ENCODE measurements around the gene CITED2. TPM values are rescaled to one million over a fixed set of nuclear protein-coding genes. Genes with fewer than 3 reads are reported as not detected.

CITED2 gene
- total RNA-seq, 1 experiment from 2014 or later = 63.4 TPM

DNA sequence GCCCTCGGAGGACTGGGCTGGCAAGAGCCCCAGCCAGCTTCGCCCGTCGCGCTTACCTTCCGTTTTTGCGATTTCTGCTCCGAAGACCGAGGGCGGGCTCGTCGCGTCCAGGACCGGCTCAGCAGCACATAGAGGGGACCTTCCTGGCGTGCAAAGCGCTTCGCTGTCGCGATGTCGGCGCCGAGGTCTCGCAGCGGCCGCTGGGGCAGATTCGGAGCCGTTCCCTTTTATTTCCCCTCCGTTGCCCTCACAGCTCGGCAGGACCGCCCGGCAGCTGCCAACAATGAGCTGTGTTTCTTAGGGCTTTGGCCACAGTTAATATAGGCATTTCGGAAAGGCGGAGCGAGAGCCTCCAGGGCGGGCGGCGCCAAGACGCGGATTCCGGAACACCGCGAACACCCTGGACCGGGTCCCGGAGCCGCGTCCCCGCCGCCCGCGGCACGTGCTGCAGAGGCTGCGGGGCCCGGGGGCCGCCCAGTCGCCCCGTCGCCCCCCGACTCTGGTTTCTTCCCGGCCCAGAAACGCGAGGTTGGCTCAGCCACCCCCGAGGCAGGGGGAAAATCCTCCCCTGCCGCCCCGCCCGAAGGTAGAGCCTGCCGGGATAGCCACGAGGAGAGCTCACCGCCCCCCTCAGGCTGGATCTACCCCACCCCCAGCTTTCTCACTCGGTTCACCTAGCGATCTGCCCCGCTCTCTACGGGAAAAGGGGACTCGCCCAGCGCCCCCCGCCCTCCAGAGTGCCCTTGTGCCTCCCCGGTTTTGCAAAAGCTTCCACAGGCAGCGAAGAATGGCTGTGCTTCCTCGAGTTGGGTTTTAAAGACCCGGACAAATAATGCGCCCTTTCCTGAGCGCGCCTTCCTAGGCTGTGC, at the start of gene CITED2 (continued):
- TF ChIP-seq, protein P1, sequence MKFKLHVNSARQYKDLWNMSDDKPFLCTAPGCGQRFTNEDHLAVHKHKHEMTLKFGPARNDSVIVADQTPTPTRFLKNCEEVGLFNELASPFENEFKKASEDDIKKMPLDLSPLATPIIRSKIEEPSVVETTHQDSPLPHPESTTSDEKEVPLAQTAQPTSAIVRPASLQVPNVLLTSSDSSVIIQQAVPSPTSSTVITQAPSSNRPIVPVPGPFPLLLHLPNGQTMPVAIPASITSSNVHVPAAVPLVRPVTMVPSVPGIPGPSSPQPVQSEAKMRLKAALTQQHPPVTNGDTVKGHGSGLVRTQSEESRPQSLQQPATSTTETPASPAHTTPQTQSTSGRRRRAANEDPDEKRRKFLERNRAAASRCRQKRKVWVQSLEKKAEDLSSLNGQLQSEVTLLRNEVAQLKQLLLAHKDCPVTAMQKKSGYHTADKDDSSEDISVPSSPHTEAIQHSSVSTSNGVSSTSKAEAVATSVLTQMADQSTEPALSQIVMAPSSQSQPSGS (CRISPR knock-in tag; IDR thresholded peaks at IDR 0.05; ENCODE audit: borderline replicate concordance, low read depth) = no peak
- 0 out of 2 replicates have a peak, but pooled peaks have one; percentile 59 for TF ChIP-seq RORB (CRISPR knock-in tag; IDR thresholded peaks at IDR 0.05)
- TF ChIP-seq, protein P2, sequence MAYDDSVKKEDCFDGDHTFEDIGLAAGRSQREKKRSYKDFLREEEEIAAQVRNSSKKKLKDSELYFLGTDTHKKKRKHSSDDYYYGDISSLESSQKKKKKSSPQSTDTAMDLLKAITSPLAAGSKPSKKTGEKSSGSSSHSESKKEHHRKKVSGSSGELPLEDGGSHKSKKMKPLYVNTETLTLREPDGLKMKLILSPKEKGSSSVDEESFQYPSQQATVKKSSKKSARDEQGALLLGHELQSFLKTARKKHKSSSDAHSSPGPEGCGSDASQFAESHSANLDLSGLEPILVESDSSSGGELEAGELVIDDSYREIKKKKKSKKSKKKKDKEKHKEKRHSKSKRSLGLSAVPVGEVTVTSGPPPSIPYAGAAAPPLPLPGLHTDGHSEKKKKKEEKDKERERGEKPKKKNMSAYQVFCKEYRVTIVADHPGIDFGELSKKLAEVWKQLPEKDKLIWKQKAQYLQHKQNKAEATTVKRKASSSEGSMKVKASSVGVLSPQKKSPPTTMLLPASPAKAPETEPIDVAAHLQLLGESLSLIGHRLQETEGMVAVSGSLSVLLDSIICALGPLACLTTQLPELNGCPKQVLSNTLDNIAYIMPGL (CRISPR knock-in tag; IDR thresholded peaks at IDR 0.05) = peak; percentile 72; the same call in 1 of the 2 replicates
- TF ChIP-seq ZNF232 (CRISPR knock-in tag; IDR thresholded peaks at IDR 0.05) = peak; percentile 90
- TF ChIP-seq, protein P3, sequence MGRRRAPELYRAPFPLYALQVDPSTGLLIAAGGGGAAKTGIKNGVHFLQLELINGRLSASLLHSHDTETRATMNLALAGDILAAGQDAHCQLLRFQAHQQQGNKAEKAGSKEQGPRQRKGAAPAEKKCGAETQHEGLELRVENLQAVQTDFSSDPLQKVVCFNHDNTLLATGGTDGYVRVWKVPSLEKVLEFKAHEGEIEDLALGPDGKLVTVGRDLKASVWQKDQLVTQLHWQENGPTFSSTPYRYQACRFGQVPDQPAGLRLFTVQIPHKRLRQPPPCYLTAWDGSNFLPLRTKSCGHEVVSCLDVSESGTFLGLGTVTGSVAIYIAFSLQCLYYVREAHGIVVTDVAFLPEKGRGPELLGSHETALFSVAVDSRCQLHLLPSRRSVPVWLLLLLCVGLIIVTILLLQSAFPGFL (CRISPR knock-in tag; IDR thresholded peaks at IDR 0.05; ENCODE audit: borderline replicate concordance) = no peak; the same call in 1 of the 2 replicates
- TF ChIP-seq ZBTB21 (CRISPR knock-in tag; IDR thresholded peaks at IDR 0.05; ENCODE audit: borderline replicate concordance) = no peak
- TF ChIP-seq, protein P4, sequence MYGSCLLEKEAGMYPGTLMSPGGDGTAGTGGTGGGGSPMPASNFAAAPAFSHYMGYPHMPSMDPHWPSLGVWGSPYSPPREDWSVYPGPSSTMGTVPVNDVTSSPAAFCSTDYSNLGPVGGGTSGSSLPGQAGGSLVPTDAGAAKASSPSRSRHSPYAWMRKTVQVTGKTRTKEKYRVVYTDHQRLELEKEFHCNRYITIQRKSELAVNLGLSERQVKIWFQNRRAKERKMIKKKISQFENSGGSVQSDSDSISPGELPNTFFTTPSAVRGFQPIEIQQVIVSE (CRISPR knock-in tag; IDR thresholded peaks at IDR 0.05; ENCODE audit: borderline replicate concordance) = peak; percentile 35; the same call in 1 of the 2 replicates
- TF ChIP-seq, protein P5, sequence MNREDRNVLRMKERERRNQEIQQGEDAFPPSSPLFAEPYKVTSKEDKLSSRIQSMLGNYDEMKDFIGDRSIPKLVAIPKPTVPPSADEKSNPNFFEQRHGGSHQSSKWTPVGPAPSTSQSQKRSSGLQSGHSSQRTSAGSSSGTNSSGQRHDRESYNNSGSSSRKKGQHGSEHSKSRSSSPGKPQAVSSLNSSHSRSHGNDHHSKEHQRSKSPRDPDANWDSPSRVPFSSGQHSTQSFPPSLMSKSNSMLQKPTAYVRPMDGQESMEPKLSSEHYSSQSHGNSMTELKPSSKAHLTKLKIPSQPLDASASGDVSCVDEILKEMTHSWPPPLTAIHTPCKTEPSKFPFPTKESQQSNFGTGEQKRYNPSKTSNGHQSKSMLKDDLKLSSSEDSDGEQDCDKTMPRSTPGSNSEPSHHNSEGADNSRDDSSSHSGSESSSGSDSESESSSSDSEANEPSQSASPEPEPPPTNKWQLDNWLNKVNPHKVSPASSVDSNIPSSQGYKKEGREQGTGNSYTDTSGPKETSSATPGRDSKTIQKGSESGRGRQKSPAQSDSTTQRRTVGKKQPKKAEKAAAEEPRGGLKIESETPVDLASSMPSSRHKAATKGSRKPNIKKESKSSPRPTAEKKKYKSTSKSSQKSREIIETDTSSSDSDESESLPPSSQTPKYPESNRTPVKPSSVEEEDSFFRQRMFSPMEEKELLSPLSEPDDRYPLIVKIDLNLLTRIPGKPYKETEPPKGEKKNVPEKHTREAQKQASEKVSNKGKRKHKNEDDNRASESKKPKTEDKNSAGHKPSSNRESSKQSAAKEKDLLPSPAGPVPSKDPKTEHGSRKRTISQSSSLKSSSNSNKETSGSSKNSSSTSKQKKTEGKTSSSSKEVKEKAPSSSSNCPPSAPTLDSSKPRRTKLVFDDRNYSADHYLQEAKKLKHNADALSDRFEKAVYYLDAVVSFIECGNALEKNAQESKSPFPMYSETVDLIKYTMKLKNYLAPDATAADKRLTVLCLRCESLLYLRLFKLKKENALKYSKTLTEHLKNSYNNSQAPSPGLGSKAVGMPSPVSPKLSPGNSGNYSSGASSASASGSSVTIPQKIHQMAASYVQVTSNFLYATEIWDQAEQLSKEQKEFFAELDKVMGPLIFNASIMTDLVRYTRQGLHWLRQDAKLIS (CRISPR knock-in tag; IDR thresholded peaks at IDR 0.05; ENCODE audit: borderline replicate concordance) = peak; percentile 83; the same call in 1 of the 2 replicates
- no peak for TF ChIP-seq ZNF423 (CRISPR knock-in tag; IDR thresholded peaks at IDR 0.05)
- TF ChIP-seq, protein P6, sequence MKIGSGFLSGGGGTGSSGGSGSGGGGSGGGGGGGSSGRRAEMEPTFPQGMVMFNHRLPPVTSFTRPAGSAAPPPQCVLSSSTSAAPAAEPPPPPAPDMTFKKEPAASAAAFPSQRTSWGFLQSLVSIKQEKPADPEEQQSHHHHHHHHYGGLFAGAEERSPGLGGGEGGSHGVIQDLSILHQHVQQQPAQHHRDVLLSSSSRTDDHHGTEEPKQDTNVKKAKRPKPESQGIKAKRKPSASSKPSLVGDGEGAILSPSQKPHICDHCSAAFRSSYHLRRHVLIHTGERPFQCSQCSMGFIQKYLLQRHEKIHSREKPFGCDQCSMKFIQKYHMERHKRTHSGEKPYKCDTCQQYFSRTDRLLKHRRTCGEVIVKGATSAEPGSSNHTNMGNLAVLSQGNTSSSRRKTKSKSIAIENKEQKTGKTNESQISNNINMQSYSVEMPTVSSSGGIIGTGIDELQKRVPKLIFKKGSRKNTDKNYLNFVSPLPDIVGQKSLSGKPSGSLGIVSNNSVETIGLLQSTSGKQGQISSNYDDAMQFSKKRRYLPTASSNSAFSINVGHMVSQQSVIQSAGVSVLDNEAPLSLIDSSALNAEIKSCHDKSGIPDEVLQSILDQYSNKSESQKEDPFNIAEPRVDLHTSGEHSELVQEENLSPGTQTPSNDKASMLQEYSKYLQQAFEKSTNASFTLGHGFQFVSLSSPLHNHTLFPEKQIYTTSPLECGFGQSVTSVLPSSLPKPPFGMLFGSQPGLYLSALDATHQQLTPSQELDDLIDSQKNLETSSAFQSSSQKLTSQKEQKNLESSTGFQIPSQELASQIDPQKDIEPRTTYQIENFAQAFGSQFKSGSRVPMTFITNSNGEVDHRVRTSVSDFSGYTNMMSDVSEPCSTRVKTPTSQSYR (CRISPR knock-in tag; IDR thresholded peaks at IDR 0.05) = peak; percentile 43; the same call in 1 of the 2 replicates
- peak; percentile 72; the same call in 1 of the 2 replicates for TF ChIP-seq SMAD3 (CRISPR knock-in tag; IDR thresholded peaks at IDR 0.05; ENCODE audit: borderline replicate concordance)
- TF ChIP-seq, protein P7, sequence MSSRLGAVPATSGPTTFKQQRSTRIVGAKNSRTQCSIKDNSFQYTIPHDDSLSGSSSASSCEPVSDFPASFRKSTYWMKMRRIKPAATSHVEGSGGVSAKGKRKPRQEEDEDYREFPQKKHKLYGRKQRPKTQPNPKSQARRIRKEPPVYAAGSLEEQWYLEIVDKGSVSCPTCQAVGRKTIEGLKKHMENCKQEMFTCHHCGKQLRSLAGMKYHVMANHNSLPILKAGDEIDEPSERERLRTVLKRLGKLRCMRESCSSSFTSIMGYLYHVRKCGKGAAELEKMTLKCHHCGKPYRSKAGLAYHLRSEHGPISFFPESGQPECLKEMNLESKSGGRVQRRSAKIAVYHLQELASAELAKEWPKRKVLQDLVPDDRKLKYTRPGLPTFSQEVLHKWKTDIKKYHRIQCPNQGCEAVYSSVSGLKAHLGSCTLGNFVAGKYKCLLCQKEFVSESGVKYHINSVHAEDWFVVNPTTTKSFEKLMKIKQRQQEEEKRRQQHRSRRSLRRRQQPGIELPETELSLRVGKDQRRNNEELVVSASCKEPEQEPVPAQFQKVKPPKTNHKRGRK (CRISPR knock-in tag; IDR thresholded peaks at IDR 0.05; ENCODE audit: borderline replicate concordance) = no peak
- TF ChIP-seq TEAD1 (CRISPR knock-in tag; IDR thresholded peaks at IDR 0.05) = peak; percentile 89
- TF ChIP-seq, protein P8, sequence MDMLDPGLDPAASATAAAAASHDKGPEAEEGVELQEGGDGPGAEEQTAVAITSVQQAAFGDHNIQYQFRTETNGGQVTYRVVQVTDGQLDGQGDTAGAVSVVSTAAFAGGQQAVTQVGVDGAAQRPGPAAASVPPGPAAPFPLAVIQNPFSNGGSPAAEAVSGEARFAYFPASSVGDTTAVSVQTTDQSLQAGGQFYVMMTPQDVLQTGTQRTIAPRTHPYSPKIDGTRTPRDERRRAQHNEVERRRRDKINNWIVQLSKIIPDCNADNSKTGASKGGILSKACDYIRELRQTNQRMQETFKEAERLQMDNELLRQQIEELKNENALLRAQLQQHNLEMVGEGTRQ (CRISPR knock-in tag; IDR thresholded peaks at IDR 0.05) = peak; percentile 67
- TF ChIP-seq ZNF219 (CRISPR knock-in tag; IDR thresholded peaks at IDR 0.05; ENCODE audit: borderline replicate concordance) = no peak
- TF ChIP-seq, protein P9, sequence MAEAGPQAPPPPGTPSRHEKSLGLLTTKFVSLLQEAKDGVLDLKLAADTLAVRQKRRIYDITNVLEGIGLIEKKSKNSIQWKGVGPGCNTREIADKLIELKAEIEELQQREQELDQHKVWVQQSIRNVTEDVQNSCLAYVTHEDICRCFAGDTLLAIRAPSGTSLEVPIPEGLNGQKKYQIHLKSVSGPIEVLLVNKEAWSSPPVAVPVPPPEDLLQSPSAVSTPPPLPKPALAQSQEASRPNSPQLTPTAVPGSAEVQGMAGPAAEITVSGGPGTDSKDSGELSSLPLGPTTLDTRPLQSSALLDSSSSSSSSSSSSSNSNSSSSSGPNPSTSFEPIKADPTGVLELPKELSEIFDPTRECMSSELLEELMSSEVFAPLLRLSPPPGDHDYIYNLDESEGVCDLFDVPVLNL (CRISPR knock-in tag; IDR thresholded peaks at IDR 0.05; ENCODE audit: borderline replicate concordance, low read depth) = 0 out of 2 replicates have a peak, but pooled peaks have one; percentile 55
- TF ChIP-seq, protein P10, sequence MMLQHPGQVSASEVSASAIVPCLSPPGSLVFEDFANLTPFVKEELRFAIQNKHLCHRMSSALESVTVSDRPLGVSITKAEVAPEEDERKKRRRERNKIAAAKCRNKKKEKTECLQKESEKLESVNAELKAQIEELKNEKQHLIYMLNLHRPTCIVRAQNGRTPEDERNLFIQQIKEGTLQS (CRISPR knock-in tag; conservative IDR thresholded peaks at IDR 0.05) = no peak
- TF ChIP-seq IRF2 (CRISPR knock-in tag; IDR thresholded peaks at IDR 0.05; ENCODE audit: borderline replicate concordance, low read depth) = 0 out of 2 replicates have a peak, but pooled peaks have one; percentile 63
- TF ChIP-seq ZNF138 (CRISPR knock-in tag; conservative IDR thresholded peaks at IDR 0.05) = no peak

Measured in WTC11 (cell line).